ENCODE results near the gene RPS6KL1. TPM values are rescaled to one million over a fixed set of nuclear protein-coding genes. Genes with fewer than 3 reads are reported as not detected.
A peak's percentile ranks its signal among the peaks of the same experiment; 100 is the strongest.

RPS6KL1 gene
- total RNA-seq, 1 donor from 2014 or later: 248 TPM

GRCh38 chr14:74911221-74911620, 11.8 kb downstream of the RPS6KL1 start:
- no peaks in the 10 kb centered on the region for H3K36me3 Mint-ChIP-seq (ENCODE audit: unreplicated experiment)
- no peak for TF ChIP-seq CTCF (IDR thresholded peaks at IDR 0.05; ENCODE audit: partially characterized antibody, unreplicated experiment)
- H3K9me3 Mint-ChIP-seq (ENCODE audit: unreplicated experiment): peaks cover 8% of the 10 kb centered on the region
- H3K27me3 Mint-ChIP-seq (ENCODE audit: unreplicated experiment): peaks cover 8% of the 10 kb centered on the region
- no peak overlapping the region for H3K4me3 Mint-ChIP-seq (ENCODE audit: unreplicated experiment)
- H3K4me1 Mint-ChIP-seq (ENCODE audit: low read depth, unreplicated experiment): peaks cover 34% of the 10 kb centered on the region
- no peak for DNase-seq
- H3K27ac Mint-ChIP-seq (ENCODE audit: unreplicated experiment): no peak overlapping the region

GRCh38 chr14:74910556-74910955, 12.5 kb downstream of the RPS6KL1 start:
- TF ChIP-seq CTCF (IDR thresholded peaks at IDR 0.05; ENCODE audit: partially characterized antibody, unreplicated experiment): no peak
- H3K27me3 Mint-ChIP-seq (ENCODE audit: unreplicated experiment): peaks cover 7% of the 10 kb centered on the region
- peaks cover 6% of the 10 kb centered on the region for H3K9me3 Mint-ChIP-seq (ENCODE audit: unreplicated experiment)
- no peaks in the 10 kb centered on the region for H3K36me3 Mint-ChIP-seq (ENCODE audit: unreplicated experiment)
- no peak overlapping the region for H3K4me3 Mint-ChIP-seq (ENCODE audit: unreplicated experiment)
- no peak for DNase-seq
- peaks cover 27% of the 10 kb centered on the region for H3K4me1 Mint-ChIP-seq (ENCODE audit: low read depth, unreplicated experiment)
- peak overlapping the region; percentile 81 for H3K27ac Mint-ChIP-seq (ENCODE audit: unreplicated experiment)

- Mint-ChIP-seq H3K4me3 (ENCODE audit: unreplicated experiment) (no peak overlapping the region), H3K4me1 (ENCODE audit: low read depth, unreplicated experiment) (peaks cover 23% of the 10 kb centered on the region), H3K27ac (ENCODE audit: unreplicated experiment) (peak overlapping the region; percentile 81)
Measured at GRCh38 chr14:74909911-74910310, 13.1 kb downstream of the RPS6KL1 start.

GRCh38 chr14:74909501-74909900, 13.6 kb downstream of the RPS6KL1 start:
- no peaks in the 10 kb centered on the region for H3K36me3 Mint-ChIP-seq (ENCODE audit: unreplicated experiment)
- no peak overlapping the region for H3K4me3 Mint-ChIP-seq (ENCODE audit: unreplicated experiment)
- no peak overlapping the region for H3K27ac Mint-ChIP-seq (ENCODE audit: unreplicated experiment)
- DNase-seq: no peak
- H3K27me3 Mint-ChIP-seq (ENCODE audit: unreplicated experiment): peaks cover 10% of the 10 kb centered on the region
- no peak for TF ChIP-seq CTCF (IDR thresholded peaks at IDR 0.05; ENCODE audit: partially characterized antibody, unreplicated experiment)
- peaks cover 8% of the 10 kb centered on the region for H3K9me3 Mint-ChIP-seq (ENCODE audit: unreplicated experiment)
- peaks cover 24% of the 10 kb centered on the region for H3K4me1 Mint-ChIP-seq (ENCODE audit: low read depth, unreplicated experiment)

More at GRCh38 chr14:74909911-74910310, 13.1 kb downstream of the RPS6KL1 start:
- peaks cover 7% of the 10 kb centered on the region for H3K27me3 Mint-ChIP-seq (ENCODE audit: unreplicated experiment)
- no peaks in the 10 kb centered on the region for H3K36me3 Mint-ChIP-seq (ENCODE audit: unreplicated experiment)
- H3K9me3 Mint-ChIP-seq (ENCODE audit: unreplicated experiment): peaks cover 8% of the 10 kb centered on the region
- no peak for TF ChIP-seq CTCF (IDR thresholded peaks at IDR 0.05; ENCODE audit: partially characterized antibody, unreplicated experiment)
- DNase-seq: no peak

GRCh38 chr14:74908861-74909341, 14.2 kb downstream of the RPS6KL1 start:
- no peaks in the 10 kb centered on the region for H3K36me3 Mint-ChIP-seq (ENCODE audit: unreplicated experiment)
- TF ChIP-seq CTCF (IDR thresholded peaks at IDR 0.05; ENCODE audit: partially characterized antibody, unreplicated experiment): no peak
- peaks cover 9% of the 10 kb centered on the region for H3K27me3 Mint-ChIP-seq (ENCODE audit: unreplicated experiment)
- peaks cover 19% of the 10 kb centered on the region for H3K4me1 Mint-ChIP-seq (ENCODE audit: low read depth, unreplicated experiment)
- peak overlapping the region; percentile 59 for H3K27ac Mint-ChIP-seq (ENCODE audit: unreplicated experiment)
- no peak for DNase-seq
- H3K4me3 Mint-ChIP-seq (ENCODE audit: unreplicated experiment): no peak overlapping the region
- peaks cover 10% of the 10 kb centered on the region for H3K9me3 Mint-ChIP-seq (ENCODE audit: unreplicated experiment)

All from glutamatergic neuron (in vitro differentiated cells).